Smooth muscle cell (in vitro differentiated cells): ENCODE results near the gene LBX2. TPM values are rescaled to one million over a fixed set of nuclear protein-coding genes. Genes with fewer than 3 reads are reported as not detected.

Source experiments
- DNase-seq: peaks from one replicate; lab custom pipeline; 2025; ENCODE audit not compliant: unreplicated experiment; lab: John Stamatoyannopoulos, UW
- H2AFZ ChIP-seq: fragments of 200-600 bp; sonication (generic); 2 replicates; pipeline ENCODE4 v1.6.0; 2016; ENCODE audit warnings: antibody characterized with exemption, low read depth, mild to moderate bottlenecking
- H3F3A ChIP-seq: fragments of 200-600 bp; sonication (generic); 2 replicates; pipeline ENCODE4 v1.6.0; 2017; ENCODE audit warnings: antibody characterized with exemption, low read depth
- H3K27ac ChIP-seq: fragments of 200-600 bp; sonication (generic); 2 replicates; pipeline ENCODE4 v1.5.1; 2016; ENCODE audit warnings: low read depth, mild to moderate bottlenecking
- H3K27me3 ChIP-seq: fragments of 200-600 bp; sonication (generic); 2 replicates; pipeline ENCODE4 v1.6.1; 2016; ENCODE audit warnings: low read depth, mild to moderate bottlenecking
- H3K36me3 ChIP-seq: fragments of 200-600 bp; sonication (generic); 2 replicates; pipeline ENCODE4 v1.5.1; 2016; ENCODE audit warnings: low read depth
- H3K4me1 ChIP-seq: fragments of 200-600 bp; sonication (generic); 2 replicates; pipeline ENCODE4 v1.5.1; 2016; ENCODE audit warnings: low read depth
- H3K4me2 ChIP-seq: fragments of 200-600 bp; sonication (generic); 2 replicates; pipeline ENCODE4 v1.6.0; 2016; ENCODE audit warnings: mild to moderate bottlenecking
- H3K4me3 ChIP-seq: fragments of 200-600 bp; sonication (generic); 2 replicates; pipeline ENCODE4 v1.5.1; 2016; ENCODE audit warnings: mild to moderate bottlenecking
- H3K79me2 ChIP-seq: fragments of 200-600 bp; sonication (generic); 2 replicates; pipeline ENCODE4 v1.6.0; 2016; ENCODE audit warnings: low read depth, mild to moderate bottlenecking
- H3K9ac ChIP-seq: fragments of 200-600 bp; sonication (generic); 2 replicates; pipeline ENCODE4 v1.6.0; 2016; ENCODE audit warnings: low read depth
- H3K9me3 ChIP-seq: fragments of 200-600 bp; sonication (generic); replicated peaks from 2 replicates; pipeline ENCODE4 v1.5.1; 2016; ENCODE audit warnings: low read depth
- H4K20me1 ChIP-seq: fragments of 200-600 bp; sonication (generic); 2 replicates; pipeline ENCODE4 v1.6.0; 2016; ENCODE audit warnings: low read depth
- CTCF ChIP-seq: fragments of 200-600 bp; sonication (generic); IDR thresholded peaks from 2 replicates; pipeline ENCODE4 v1.5.1; 2017; ENCODE audit warnings: borderline replicate concordance, mild to moderate bottlenecking, antibody characterized with exemption; ENCODE audit not compliant: insufficient read depth, poor library complexity, severe bottlenecking
- WGBS: methylation state at CpG from one replicate; pipeline ENCODE4 v1.1.7; 2016; ENCODE audit warnings: low lambda C conversion rate; 5-methylcytosine and 5-hydroxymethylcytosine counted together
- polyA plus RNA-seq: library from polyadenylated mRNA; unstranded; fragments of >200 nt; fragmentation: Nextera tagmentation; extraction: Ambion mirVana; gene quantifications from 2 replicates; pipeline ENCODE4 v1.2.1, GENCODE V29; 2016
- total RNA-seq: library from RNA; depleted of rRNA; stranded (reverse); fragments of >200 nt; gene quantifications from 2 replicates; pipeline ENCODE4 v1.2.3, GENCODE V29; 2014

Gene LBX2
- total and polyA plus RNA-seq, 2 experiments from 2014 or later, result 1.5 to 2.4 TPM

GRCh38 chr2:74527741-74528140, 28.3 kb upstream of the LBX2 start:
- TF ChIP-seq CTCF, result no peak
- Histone ChIP-seq H3K79me2 (peaks cover 28% of the 10 kb centered on the region), H3K9ac (no peak overlapping the region), H3K4me2 (no peak overlapping the region), H3K27me3 (no peaks in the 10 kb centered on the region), H3K27ac (no peak overlapping the region), H3K4me3 (no peak overlapping the region), H2AFZ (no peak overlapping the region), H3K9me3 (no peaks in the 10 kb centered on the region), H3K4me1 (peaks cover 11% of the 10 kb centered on the region), H4K20me1 (peaks cover 11% of the 10 kb centered on the region), H3F3A (peaks cover 15% of the 10 kb centered on the region), H3K36me3 (no peaks in the 10 kb centered on the region)
- no peak for DNase-seq
- 98% methylated on average over 9 of the region's 9 CpGs for WGBS

DNA sequence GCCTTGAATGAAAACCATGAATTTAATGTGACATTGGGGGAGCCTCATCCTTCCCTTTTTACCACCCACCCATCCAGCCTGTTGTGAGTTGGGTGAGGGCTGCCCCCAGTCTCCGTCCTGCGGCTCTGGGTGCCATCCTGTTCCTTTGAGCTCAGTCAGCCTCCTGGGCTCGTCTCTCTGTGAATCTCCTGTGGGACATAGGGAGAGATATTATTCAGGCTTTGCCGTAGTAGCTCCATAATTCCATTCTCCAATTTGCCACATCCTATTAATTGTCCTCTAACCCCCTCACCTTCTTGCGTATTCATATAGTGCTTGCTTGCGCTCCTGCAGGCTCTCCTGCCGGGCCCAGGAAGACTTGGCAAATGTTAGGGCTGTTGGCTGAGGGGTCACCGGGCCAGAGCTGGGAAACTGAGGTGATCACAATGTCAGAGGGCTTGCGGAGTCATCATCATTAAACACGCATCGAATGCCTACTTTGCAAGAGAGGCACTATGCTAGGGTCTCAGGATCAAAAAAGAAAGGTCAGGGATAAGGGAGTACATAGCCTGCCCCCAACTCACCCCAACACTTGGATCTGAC, 27.3 kb upstream of the LBX2 start:
- H3F3A ChIP-seq, result peaks cover 11% of the 10 kb centered on the region
- H3K9me3 ChIP-seq, result no peaks in the 10 kb centered on the region
- H2AFZ ChIP-seq, result no peak overlapping the region
- H3K36me3 ChIP-seq, result no peaks in the 10 kb centered on the region
- H3K4me1 ChIP-seq, result peaks cover 11% of the 10 kb centered on the region
- H3K27ac ChIP-seq, result no peak overlapping the region
- peaks cover 28% of the 10 kb centered on the region for H3K79me2 ChIP-seq
- H3K4me2 ChIP-seq, result no peak overlapping the region
- H4K20me1 ChIP-seq, result peaks cover 11% of the 10 kb centered on the region
- no peak overlapping the region for H3K9ac ChIP-seq
- H3K27me3 ChIP-seq, result peaks cover 7% of the 10 kb centered on the region
- WGBS, result 97% methylated on average over 11 of the region's 11 CpGs
- H3K4me3 ChIP-seq, result no peak overlapping the region
- no peak for TF ChIP-seq CTCF
- DNase-seq, result no peak

- Histone ChIP-seq H3K9me3 (no peaks in the 10 kb centered on the region), H3F3A (peaks cover 5% of the 10 kb centered on the region), H3K4me3 (no peak within 1 kb of the TSS), H3K4me2 (no peak within 1 kb of the TSS), H3K79me2 (peaks cover 24% of the 10 kb centered on the region), H2AFZ (no peak within 1 kb of the TSS), H3K27ac (no peak within 1 kb of the TSS), H3K36me3 (no peaks in the 10 kb centered on the region), H4K20me1 (peaks cover 11% of the 10 kb centered on the region), H3K9ac (no peak within 1 kb of the TSS), H3K4me1 (peaks cover 10% of the 10 kb centered on the region), H3K27me3 (peaks cover 14% of the 10 kb centered on the region)
- DNase-seq, result no peak
- 94% methylated on average over 11 of the region's 11 CpGs for WGBS
- TF ChIP-seq CTCF, result no peak
These were observed 26.6 kb upstream of the LBX2 start, which contains the start of gene DQX1 for GRCh38 chr2:74525717-74526648. DQX1 (minus strand) TSS chr2:74526231; CDS start chr2:74525729, 502 bp downstream.
